NT2/D1 (cell line): ENCODE results near the gene ELMOD3.

ENCODE experiments used
- DNase-seq: peaks from one replicate; pipeline ENCODE4 v3.0.0-alpha.2; 2011; ENCODE audit warnings: low read depth, low spot score
- H3K27me3 ChIP-seq: 2 replicates; pipeline ENCODE4 v1.6.0; 2011; ENCODE audit warnings: mild to moderate bottlenecking; ENCODE audit not compliant: insufficient read length, insufficient read depth
- H3K36me3 ChIP-seq: 2 replicates; pipeline ENCODE4 v1.6.1; 2011; ENCODE audit warnings: mild to moderate bottlenecking, low read length, mixed read lengths; ENCODE audit not compliant: insufficient read depth, insufficient read length
- H3K4me1 ChIP-seq: 2 replicates; pipeline ENCODE4 v1.5.1; 2011; ENCODE audit not compliant: insufficient read depth, insufficient read length
- H3K4me3 ChIP-seq: 2 replicates; pipeline ENCODE4 v1.5.1; 2011; ENCODE audit warnings: low read depth; ENCODE audit not compliant: insufficient read length
- H3K9ac ChIP-seq: 2 replicates; pipeline ENCODE4 v1.6.0; 2011; ENCODE audit warnings: low read depth; ENCODE audit not compliant: insufficient read length
- H3K9me3 ChIP-seq: 2 replicates; pipeline ENCODE4 v1.5.1; 2011; ENCODE audit warnings: mild to moderate bottlenecking, low read length; ENCODE audit not compliant: insufficient read depth
- SUZ12 ChIP-seq: IDR thresholded peaks from 2 replicates; pipeline ENCODE4 v1.6.1; 2011; ENCODE audit not compliant: insufficient read length, insufficient read depth; ENCODE audit errors: extremely low read depth
- YY1 ChIP-seq: IDR thresholded peaks from 2 replicates; pipeline ENCODE4 v1.6.1; 2011; ENCODE audit not compliant: insufficient read length, insufficient read depth
- ZNF274 ChIP-seq: IDR thresholded peaks from 2 replicates; pipeline ENCODE4 v1.6.1; 2011; ENCODE audit warnings: mild to moderate bottlenecking, low read depth, low read length

Gene ELMOD3

DNA sequence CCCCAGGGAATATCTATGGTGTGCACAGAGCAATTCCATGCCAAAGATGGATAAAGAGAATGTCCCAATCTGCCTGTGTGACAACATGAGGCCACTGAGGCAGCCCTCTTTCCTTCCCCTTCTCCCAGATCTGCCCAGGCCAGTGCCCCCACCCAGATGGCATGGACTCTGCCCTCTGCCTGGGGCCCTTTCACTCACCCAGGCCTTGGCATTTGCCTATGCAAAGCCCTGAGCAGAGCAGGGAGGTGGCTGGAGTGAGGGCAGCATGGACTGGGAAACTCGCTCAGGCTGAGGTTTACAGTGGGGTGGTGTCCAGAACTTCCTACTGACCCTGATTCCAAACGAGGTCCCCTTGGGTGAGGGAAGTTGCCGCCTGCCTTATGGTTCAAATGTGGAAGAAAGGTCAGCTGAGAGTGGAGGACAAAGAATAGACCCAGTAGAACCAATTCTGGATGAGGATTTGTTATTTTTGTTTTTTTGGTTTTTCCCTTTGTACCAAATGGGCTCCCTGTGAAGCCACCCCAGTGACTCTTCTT, 72.8 kb downstream of the ELMOD3 start:
- Histone ChIP-seq H3K9ac (no peak overlapping the region), H3K27me3 (peaks cover 8% of the 10 kb centered on the region), H3K4me1 (peaks cover 24% of the 10 kb centered on the region), H3K9me3 (no peaks in the 10 kb centered on the region), H3K4me3 (no peak overlapping the region), H3K36me3 (no peaks in the 10 kb centered on the region)
- TF ChIP-seq SUZ12, result no peak
- TF ChIP-seq ZNF274, result no peak
- TF ChIP-seq YY1, result no peak
- DNase-seq, result no peak

DNA sequence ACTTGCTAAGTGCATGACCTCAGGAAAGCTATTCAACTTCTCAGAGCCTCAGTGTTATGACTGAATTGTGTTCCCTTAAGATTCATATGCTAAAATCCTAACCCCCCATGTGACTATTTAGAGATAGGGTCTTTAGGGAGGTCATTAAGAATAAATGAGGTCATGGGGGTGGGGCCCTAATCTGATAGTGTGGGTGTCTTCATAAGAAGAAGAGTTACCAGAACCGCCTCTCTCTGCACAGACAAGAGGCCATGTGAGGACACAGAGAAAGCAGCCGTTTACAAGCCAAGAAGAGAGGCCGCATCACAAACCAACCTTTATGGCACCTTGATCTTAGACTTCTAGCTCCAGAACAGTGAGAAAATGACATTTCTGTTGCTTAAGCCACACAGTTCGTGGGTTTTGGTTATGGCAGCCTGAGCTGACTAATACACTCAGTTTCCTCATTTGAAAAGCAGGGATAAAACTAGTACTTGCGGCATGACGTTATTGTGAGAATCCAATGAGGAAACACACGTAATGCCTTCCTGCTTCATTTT, 73.8 kb downstream of the ELMOD3 start:
- TF ChIP-seq YY1 (no peak), SUZ12 (no peak), ZNF274 (no peak)
- DNase-seq, result no peak
- peaks cover 28% of the 10 kb centered on the region for H3K4me1 ChIP-seq
- no peaks in the 10 kb centered on the region for H3K9me3 ChIP-seq
- H3K36me3 ChIP-seq, result no peaks in the 10 kb centered on the region
- H3K27me3 ChIP-seq, result peaks cover 8% of the 10 kb centered on the region
- H3K9ac ChIP-seq, result no peak overlapping the region
- no peak overlapping the region for H3K4me3 ChIP-seq

DNA sequence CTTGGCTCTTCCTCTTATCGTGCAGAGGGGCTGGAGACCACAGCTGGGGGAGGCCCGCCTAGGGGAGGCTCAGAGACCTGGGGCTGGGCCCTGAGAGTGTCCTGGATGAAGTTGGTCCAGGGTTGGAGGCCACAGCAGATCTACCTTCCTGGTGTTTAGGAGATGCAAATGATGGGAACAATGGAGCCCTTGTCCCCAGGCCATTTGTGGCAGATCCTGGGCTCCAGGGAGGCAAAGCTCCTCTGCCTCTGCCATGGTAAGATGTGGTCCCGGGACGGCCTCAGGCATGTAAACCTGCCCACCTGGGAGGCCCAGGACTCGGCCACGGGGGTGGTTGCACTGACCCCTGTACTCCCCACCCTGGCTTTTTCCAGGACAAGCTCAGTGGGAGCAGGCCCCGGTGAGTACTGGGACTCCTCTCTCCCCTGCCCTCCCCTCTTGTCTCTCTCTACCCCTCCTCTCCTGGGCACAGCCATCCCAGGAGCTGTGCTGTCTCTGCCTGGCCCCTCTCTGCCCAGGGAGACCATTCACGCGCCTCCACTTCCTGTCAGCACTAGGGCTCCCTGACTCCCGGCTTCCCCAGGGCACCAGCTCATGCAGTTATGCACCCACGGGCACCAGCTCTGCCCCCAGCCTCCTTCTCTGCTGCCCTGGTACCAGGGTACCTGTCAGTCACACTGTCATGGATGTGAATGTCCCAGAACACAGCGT, 74.8 kb downstream of the ELMOD3 start:
- TF ChIP-seq YY1, result no peak
- TF ChIP-seq SUZ12, result no peak
- no peak for TF ChIP-seq ZNF274
- Histone ChIP-seq H3K4me1 (peaks cover 32% of the 10 kb centered on the region), H3K27me3 (peaks cover 8% of the 10 kb centered on the region), H3K9me3 (no peaks in the 10 kb centered on the region), H3K36me3 (no peaks in the 10 kb centered on the region), H3K4me3 (no peak overlapping the region), H3K9ac (no peak overlapping the region)
- no peak for DNase-seq

DNA sequence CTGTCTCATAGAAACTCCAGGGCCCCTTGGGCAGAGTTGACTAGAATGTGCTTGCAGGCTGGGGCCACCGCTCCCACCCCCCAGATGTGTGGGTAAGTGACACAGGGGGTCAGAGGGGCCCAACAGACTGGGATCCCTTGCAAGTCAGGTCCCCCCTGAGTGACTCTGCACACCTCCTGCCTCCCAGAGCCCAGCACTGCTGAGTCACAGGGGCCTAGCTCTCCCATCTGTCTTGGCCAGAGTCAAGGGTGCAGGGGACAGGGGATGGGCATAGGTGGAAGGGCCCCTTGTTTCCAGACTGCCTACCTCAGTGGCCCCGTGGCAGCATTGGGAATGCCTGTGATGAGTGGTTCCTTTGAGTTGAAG, 75.3 kb downstream of the ELMOD3 start:
- no peaks in the 10 kb centered on the region for H3K9me3 ChIP-seq
- no peak overlapping the region for H3K9ac ChIP-seq
- H3K4me1 ChIP-seq, result peaks cover 32% of the 10 kb centered on the region
- DNase-seq, result no peak
- no peak overlapping the region for H3K4me3 ChIP-seq
- no peak for TF ChIP-seq ZNF274
- TF ChIP-seq YY1, result no peak
- TF ChIP-seq SUZ12, result no peak
- no peaks in the 10 kb centered on the region for H3K36me3 ChIP-seq
- peaks cover 8% of the 10 kb centered on the region for H3K27me3 ChIP-seq

DNA sequence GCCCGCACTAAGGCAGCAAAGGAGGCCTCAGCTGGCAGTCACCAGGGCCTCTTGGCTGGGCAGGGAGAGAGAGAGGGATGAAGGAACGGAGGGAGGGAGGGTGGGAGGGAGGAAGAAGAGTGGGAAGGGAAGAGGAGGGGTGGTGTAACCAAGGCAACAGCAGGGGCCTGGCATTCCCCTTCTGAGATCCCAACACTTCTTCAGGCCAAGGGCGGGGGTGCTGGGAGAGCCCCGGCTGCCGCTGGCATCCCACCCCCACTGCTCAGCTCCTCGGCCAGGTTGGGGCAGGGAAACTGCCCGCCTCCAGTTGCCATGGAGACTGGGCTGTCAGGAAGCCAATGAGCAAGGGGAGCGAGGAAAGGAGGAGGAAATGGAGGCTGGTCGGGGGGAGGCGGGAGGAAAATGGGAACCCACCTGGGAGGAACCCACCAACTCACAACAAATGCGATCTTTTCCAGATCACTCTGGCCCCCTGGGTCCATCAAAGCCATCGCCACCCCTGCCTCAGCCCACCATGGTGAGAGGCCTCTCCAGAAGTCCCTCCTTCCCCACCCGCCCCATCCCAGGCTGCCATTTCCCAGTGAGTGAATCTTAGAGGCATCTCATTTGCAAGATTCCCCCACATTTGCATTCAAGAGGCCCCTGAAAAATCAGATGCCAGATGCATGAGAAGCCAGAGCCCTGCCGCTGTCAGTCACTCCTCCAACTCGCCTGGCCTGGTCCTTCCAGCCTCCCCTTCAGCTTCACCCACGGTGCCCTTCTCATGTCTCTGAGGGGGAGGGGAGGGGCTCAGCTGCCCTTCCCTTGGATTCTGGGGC, 76.4 kb downstream of the ELMOD3 start:
- peak overlapping the region; percentile 56 for H3K9ac ChIP-seq
- H3K36me3 ChIP-seq, result no peaks in the 10 kb centered on the region
- H3K4me1 ChIP-seq, result peaks cover 39% of the 10 kb centered on the region
- TF ChIP-seq YY1 (no peak), SUZ12 (no peak), ZNF274 (no peak)
- DNase-seq, result peak; percentile 81
- H3K9me3 ChIP-seq, result no peaks in the 10 kb centered on the region
- peaks cover 4% of the 10 kb centered on the region for H3K27me3 ChIP-seq
- no peak overlapping the region for H3K4me3 ChIP-seq

DNA sequence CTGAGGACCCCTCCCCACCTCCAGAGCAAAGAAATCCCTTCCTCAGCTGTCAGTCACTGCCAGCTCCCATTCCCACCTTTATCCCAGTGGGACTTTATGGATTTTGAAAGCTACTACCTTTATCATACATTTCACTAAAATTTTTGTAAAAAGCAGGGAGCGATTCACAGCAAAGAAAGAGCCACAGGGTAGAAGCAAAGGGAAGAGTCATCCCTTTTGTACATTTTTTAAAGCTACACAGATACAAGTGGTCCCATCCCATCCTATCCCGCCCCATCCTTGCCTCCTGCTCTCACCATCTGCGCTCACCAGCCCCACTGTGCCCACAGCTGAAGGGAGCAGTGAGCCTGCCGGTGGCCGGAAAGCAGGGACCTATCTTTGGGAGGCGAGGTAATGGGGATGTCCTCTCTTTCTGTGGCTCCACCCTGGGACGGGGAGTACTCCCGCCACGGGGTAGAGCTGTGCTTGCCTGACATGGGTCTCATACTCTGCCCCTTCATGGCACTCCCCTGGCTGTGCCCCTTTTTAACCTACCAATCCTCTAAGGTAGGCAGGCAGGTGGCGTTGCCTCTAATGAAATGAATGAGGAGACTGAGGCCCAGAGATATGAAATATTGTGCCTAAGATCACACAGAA, 77.1 kb downstream of the ELMOD3 start:
- H3K9ac ChIP-seq, result peak overlapping the region; percentile 56

More for the DNA sequence above, 77.1 kb downstream of the ELMOD3 start:
- Histone ChIP-seq H3K4me3 (no peak overlapping the region), H3K4me1 (peaks cover 41% of the 10 kb centered on the region), H3K9me3 (no peaks in the 10 kb centered on the region), H3K27me3 (no peaks in the 10 kb centered on the region), H3K36me3 (no peaks in the 10 kb centered on the region)
- TF ChIP-seq ZNF274 (no peak), YY1 (no peak), SUZ12 (no peak)
- DNase-seq, result no peak
